Measurements from ENCODE around the gene SYNE1.

The SYNE1 gene

DNA sequence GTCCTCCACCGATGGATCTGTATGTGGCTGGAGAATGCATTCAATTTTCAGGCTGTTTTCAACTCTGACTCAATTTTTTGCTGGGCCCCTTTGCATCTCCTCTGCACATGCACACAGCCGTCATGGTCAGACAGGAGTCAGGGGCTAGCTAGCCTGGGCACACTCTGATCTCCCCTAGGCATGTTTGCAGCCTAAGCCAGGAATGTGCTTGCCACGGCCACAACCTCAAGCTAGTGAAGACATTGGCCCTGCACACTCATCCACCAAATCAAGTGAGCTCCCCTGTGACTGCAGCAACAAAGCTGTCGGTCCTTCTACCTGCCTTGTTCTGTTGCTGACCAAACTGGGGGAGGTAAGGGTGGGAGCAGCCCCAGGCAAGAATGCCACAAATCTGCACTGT, 529.2 kb downstream of the SYNE1 start:
- H3K36me3 ChIP-seq (ENCODE audit: low read length), result no peaks in the 10 kb centered on the region
- H2AFZ ChIP-seq (ENCODE audit: low read depth, low read length, severe bottlenecking), result no peak overlapping the region
- no peak overlapping the region for H3K27ac ChIP-seq (ENCODE audit: low read depth, low read length)
- H3K79me2 ChIP-seq (ENCODE audit: insufficient read depth, low read length), result no peaks in the 10 kb centered on the region
- no peaks in the 10 kb centered on the region for H3K27me3 ChIP-seq (ENCODE audit: low read length)
- H3F3A ChIP-seq (ENCODE audit: insufficient read depth), result no peaks in the 10 kb centered on the region
- H4K20me1 ChIP-seq (ENCODE audit: low read depth, low read length), result no peaks in the 10 kb centered on the region
- H3K4me3 ChIP-seq (ENCODE audit: insufficient read depth, low read length, poor library complexity, severe bottlenecking), result no peak overlapping the region
- H3K9me3 ChIP-seq (ENCODE audit: insufficient read depth, low read length), result no peaks in the 10 kb centered on the region
- TF ChIP-seq, protein P1, sequence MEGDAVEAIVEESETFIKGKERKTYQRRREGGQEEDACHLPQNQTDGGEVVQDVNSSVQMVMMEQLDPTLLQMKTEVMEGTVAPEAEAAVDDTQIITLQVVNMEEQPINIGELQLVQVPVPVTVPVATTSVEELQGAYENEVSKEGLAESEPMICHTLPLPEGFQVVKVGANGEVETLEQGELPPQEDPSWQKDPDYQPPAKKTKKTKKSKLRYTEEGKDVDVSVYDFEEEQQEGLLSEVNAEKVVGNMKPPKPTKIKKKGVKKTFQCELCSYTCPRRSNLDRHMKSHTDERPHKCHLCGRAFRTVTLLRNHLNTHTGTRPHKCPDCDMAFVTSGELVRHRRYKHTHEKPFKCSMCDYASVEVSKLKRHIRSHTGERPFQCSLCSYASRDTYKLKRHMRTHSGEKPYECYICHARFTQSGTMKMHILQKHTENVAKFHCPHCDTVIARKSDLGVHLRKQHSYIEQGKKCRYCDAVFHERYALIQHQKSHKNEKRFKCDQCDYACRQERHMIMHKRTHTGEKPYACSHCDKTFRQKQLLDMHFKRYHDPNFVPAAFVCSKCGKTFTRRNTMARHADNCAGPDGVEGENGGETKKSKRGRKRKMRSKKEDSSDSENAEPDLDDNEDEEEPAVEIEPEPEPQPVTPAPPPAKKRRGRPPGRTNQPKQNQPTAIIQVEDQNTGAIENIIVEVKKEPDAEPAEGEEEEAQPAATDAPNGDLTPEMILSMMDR (IDR thresholded peaks at IDR 0.05; ENCODE audit: insufficient read depth, low read length, poor library complexity, severe bottlenecking), result no peak
- no peak for TF ChIP-seq EZH2phosphoT487 (conservative IDR thresholded peaks at IDR 0.05; ENCODE audit: low read length)
- H3K9me2 ChIP-seq (replicated peaks; ENCODE audit: insufficient read depth, low read length), result no peaks in the 10 kb centered on the region
- H3K9ac ChIP-seq (ENCODE audit: low read length), result no peak overlapping the region
- H3K4me2 ChIP-seq (ENCODE audit: low read depth, low read length, poor library complexity, severe bottlenecking), result no peak overlapping the region

DNA sequence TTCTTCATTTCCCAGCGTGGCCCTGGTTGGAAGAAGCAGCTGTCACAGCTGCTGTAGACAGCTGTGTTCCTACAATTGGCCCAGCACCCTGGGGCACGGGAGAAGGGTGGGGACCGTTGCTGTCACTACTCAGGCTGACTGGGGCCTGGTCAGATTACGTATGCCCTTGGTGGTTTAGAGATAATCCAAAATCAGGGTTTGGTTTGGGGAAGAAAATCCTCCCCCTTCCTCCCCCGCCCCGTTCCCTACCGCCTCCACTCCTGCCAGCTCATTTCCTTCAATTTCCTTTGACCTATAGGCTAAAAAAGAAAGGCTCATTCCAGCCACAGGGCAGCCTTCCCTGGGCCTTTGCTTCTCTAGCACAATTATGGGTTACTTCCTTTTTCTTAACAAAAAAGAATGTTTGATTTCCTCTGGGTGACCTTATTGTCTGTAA, 537.0 kb downstream of the SYNE1 start:
- Histone ChIP-seq H3K27ac (ENCODE audit: low read depth, low read length) (no peak overlapping the region), H3K9me2 (replicated peaks; ENCODE audit: insufficient read depth, low read length) (no peaks in the 10 kb centered on the region), H2AFZ (ENCODE audit: low read depth, low read length, severe bottlenecking) (no peak overlapping the region), H3K36me3 (ENCODE audit: low read length) (no peaks in the 10 kb centered on the region), H3K9me3 (ENCODE audit: insufficient read depth, low read length) (no peaks in the 10 kb centered on the region), H3K27me3 (ENCODE audit: low read length) (no peaks in the 10 kb centered on the region), H3F3A (ENCODE audit: insufficient read depth) (no peaks in the 10 kb centered on the region), H3K79me2 (ENCODE audit: insufficient read depth, low read length) (no peaks in the 10 kb centered on the region), H4K20me1 (ENCODE audit: low read depth, low read length) (no peaks in the 10 kb centered on the region), H3K9ac (ENCODE audit: low read length) (no peak overlapping the region), H3K4me3 (ENCODE audit: insufficient read depth, low read length, poor library complexity, severe bottlenecking) (no peak overlapping the region), H3K4me2 (ENCODE audit: low read depth, low read length, poor library complexity, severe bottlenecking) (no peak overlapping the region)
- no peak for TF ChIP-seq EZH2phosphoT487 (conservative IDR thresholded peaks at IDR 0.05; ENCODE audit: low read length)
- TF ChIP-seq, protein P1 (IDR thresholded peaks at IDR 0.05; ENCODE audit: insufficient read depth, low read length, poor library complexity, severe bottlenecking), result no peak

DNA sequence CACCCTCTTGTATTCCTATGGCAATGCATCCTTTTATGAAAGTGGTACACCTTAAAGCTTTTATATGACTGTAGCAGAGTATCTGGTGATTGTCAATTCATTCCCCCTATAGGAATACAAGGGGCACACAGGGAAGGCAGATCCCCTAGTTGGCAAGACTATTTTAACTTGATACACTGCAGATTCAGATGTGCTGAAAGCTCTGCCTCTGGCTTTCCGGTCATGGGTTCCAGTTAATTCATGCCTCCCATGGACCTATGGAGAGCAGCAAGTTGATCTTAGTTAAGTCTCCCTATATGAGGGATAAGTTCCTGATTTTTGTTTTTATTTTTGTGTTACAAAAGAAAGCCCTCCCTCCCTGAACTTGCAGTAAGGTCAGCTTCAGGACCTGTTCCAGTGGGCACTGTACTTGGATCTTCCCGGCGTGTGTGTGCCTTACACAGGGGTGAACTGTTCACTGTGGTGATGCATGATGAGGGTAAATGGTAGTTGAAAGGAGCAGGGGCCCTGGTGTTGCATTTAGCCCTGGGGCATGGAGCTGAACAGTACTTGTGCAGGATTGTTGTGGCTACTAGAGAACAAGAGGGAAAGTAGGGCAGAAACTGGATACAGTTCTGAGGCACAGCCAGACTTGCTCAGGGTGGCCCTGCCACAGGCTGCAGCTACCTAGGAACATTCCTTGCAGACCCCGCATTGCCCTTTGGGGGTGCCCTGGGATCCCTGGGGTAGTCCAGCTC, 537.5 kb downstream of the SYNE1 start:
- H3K9me3 ChIP-seq (ENCODE audit: insufficient read depth, low read length), result no peaks in the 10 kb centered on the region
- no peaks in the 10 kb centered on the region for H3K9me2 ChIP-seq (replicated peaks; ENCODE audit: insufficient read depth, low read length)
- H3K4me2 ChIP-seq (ENCODE audit: low read depth, low read length, poor library complexity, severe bottlenecking), result no peak overlapping the region
- TF ChIP-seq EZH2phosphoT487 (conservative IDR thresholded peaks at IDR 0.05; ENCODE audit: low read length), result no peak
- TF ChIP-seq, protein P1 (IDR thresholded peaks at IDR 0.05; ENCODE audit: insufficient read depth, low read length, poor library complexity, severe bottlenecking), result no peak
- no peak overlapping the region for H3K27ac ChIP-seq (ENCODE audit: low read depth, low read length)
- no peak overlapping the region for H2AFZ ChIP-seq (ENCODE audit: low read depth, low read length, severe bottlenecking)
- H3K4me3 ChIP-seq (ENCODE audit: insufficient read depth, low read length, poor library complexity, severe bottlenecking), result no peak overlapping the region
- H4K20me1 ChIP-seq (ENCODE audit: low read depth, low read length), result no peaks in the 10 kb centered on the region
- no peaks in the 10 kb centered on the region for H3K36me3 ChIP-seq (ENCODE audit: low read length)
- H3K9ac ChIP-seq (ENCODE audit: low read length), result no peak overlapping the region
- no peaks in the 10 kb centered on the region for H3F3A ChIP-seq (ENCODE audit: insufficient read depth)
- H3K79me2 ChIP-seq (ENCODE audit: insufficient read depth, low read length), result no peaks in the 10 kb centered on the region
- no peaks in the 10 kb centered on the region for H3K27me3 ChIP-seq (ENCODE audit: low read length)

Measured in SU-DHL-6 (cell line).